Liver (tissue), 9 donors: ENCODE data around the gene TRIM8. TPM values are rescaled to one million over a fixed set of nuclear protein-coding genes. Genes with fewer than 3 reads are reported as not detected.
A peak's percentile ranks its signal among the peaks of the same experiment; 100 is the strongest.

Source experiments
- DNase-seq: peaks from one replicate; pipeline ENCODE4 v3.0.0-alpha.2; 2017; ENCODE audit warnings: low spot score
- H3K27ac ChIP-seq, 2 donors: one replicate each; pipeline ENCODE4 v1.7.0; 2013; ENCODE audit warnings: inconsistent platforms in 2 of 2, low read length in 2 of 2, control low read depth in 1 of 2, low read depth in 1 of 2, mild to moderate bottlenecking in 1 of 2
- H3K27me3 ChIP-seq, 4 donors: one replicate each; pipeline versions ENCODE4 v1.6.1 to v1.7.0; 2013; ENCODE audit warnings: low read length in 3 of 4, inconsistent platforms in 1 of 4, mild to moderate bottlenecking in 1 of 4, moderate library complexity in 1 of 4; ENCODE audit not compliant: control insufficient read depth in 4 of 4, insufficient read depth in 4 of 4
- H3K36me3 ChIP-seq, 4 donors: one replicate each; pipeline versions ENCODE4 v1.6.1 to v1.7.0; 2013; ENCODE audit warnings: low read length in 3 of 4, mild to moderate bottlenecking in 3 of 4, low read depth in 1 of 4, moderate library complexity in 1 of 4; ENCODE audit not compliant: control insufficient read depth in 4 of 4, insufficient read depth in 3 of 4
- H3K4me1 ChIP-seq, 4 donors: one replicate each; pipeline versions ENCODE4 v1.6.1 to v1.7.0; 2013; ENCODE audit warnings: low read length in 3 of 4, mild to moderate bottlenecking in 3 of 4, moderate library complexity in 1 of 4; ENCODE audit not compliant: control insufficient read depth in 4 of 4, insufficient read depth in 4 of 4
- H3K4me3 ChIP-seq, 3 donors: one replicate each; pipeline versions ENCODE4 v1.6.1 to v1.7.0; 2013; ENCODE audit warnings: low read length in 3 of 3, control low read depth in 1 of 3, low read depth in 1 of 3, mild to moderate bottlenecking in 1 of 3
- H3K9ac ChIP-seq, 2 donors: one replicate each; pipeline ENCODE4 v1.7.0; 2013; ENCODE audit warnings: low read length in 2 of 2, mild to moderate bottlenecking in 2 of 2, moderate library complexity in 2 of 2, control low read depth in 1 of 2, low read depth in 1 of 2
- H3K9me3 ChIP-seq, 4 donors: one replicate each; pipeline versions ENCODE4 v1.6.1 to v1.7.0; 2013; ENCODE audit warnings: low read length in 3 of 4; ENCODE audit not compliant: control insufficient read depth in 4 of 4
- GABPA ChIP-seq, 2 donors: IDR thresholded peaks in 1 of 2; conservative IDR thresholded peaks in 1 of 2; 2 replicates each; pipeline ENCODE4 v1.6.1; 2016; ENCODE audit warnings: antibody characterized with exemption in 2 of 2, mild to moderate bottlenecking in 1 of 2, moderate library complexity in 1 of 2
- HNF4A ChIP-seq, 2 donors: conservative IDR thresholded peaks; 2 replicates each; pipeline ENCODE4 v1.6.1; 2016; ENCODE audit warnings: antibody characterized with exemption in 2 of 2, mild to moderate bottlenecking in 2 of 2
- HNF4G ChIP-seq: IDR thresholded peaks from 2 replicates; pipeline ENCODE4 v1.6.1; 2016; ENCODE audit warnings: antibody characterized with exemption
- NR2F2 ChIP-seq: IDR thresholded peaks from 2 replicates; pipeline ENCODE4 v1.6.1; 2016; ENCODE audit warnings: antibody characterized with exemption
- RAD21 ChIP-seq, 2 donors: IDR thresholded peaks; 2 replicates each; pipeline ENCODE4 v1.6.1; 2016; ENCODE audit warnings: antibody characterized with exemption in 2 of 2, mild to moderate bottlenecking in 2 of 2
- RXRA ChIP-seq, 2 donors: IDR thresholded peaks; 2 replicates each; pipeline ENCODE4 v1.6.1; 2017 to 2018; ENCODE audit warnings: antibody characterized with exemption in 2 of 2, mild to moderate bottlenecking in 1 of 2
- SP1 ChIP-seq: IDR thresholded peaks from 2 replicates; pipeline ENCODE4 v1.6.1; 2018; ENCODE audit warnings: antibody characterized with exemption, mild to moderate bottlenecking
- TAF1 ChIP-seq: conservative IDR thresholded peaks from 2 replicates; pipeline ENCODE4 v1.6.1; 2016; ENCODE audit warnings: antibody characterized with exemption, mild to moderate bottlenecking
- YY1 ChIP-seq: IDR thresholded peaks from 2 replicates; pipeline ENCODE4 v1.6.1; 2016; ENCODE audit warnings: antibody characterized with exemption, mild to moderate bottlenecking
- WGBS: extraction: QIAGEN DNeasy Blood & Tissue Kit; methylation state at CpG from one replicate; pipeline ENCODE4 v1.1.7; 2013; 5-methylcytosine and 5-hydroxymethylcytosine counted together
- polyA plus RNA-seq, 2 donors: library from polyadenylated mRNA; stranded (reverse) in 1 of 2; unstranded in 1 of 2; fragments of 200-250 nt in 1 of 2; fragments of >200 nt in 1 of 2; fragmentation: Nextera tagmentation in 1 of 2; extraction: Ambion mirVana in 1 of 2; gene quantifications; one replicate each; pipeline versions ENCODE4 v1.2.1 to v1.2.3, GENCODE V29; 2013 to 2015
- total RNA-seq, 2 donors: library from RNA; depleted of rRNA; stranded (reverse); fragments of >200 nt; gene quantifications; one replicate each; pipeline ENCODE4 v1.2.3, GENCODE V29; 2014
- TF ChIP-seq, protein P1 (sequence below): IDR thresholded peaks from 2 replicates; pipeline ENCODE4 v1.6.1; 2016; ENCODE audit warnings: antibody characterized with exemption
- TF ChIP-seq, protein P2 (sequence below): fragments of 150-350 bp; IDR thresholded peaks from 2 replicates; pipeline ENCODE4 v1.5.1; 2017; ENCODE audit warnings: improper control_type of control experiment, low read depth, low read length; ENCODE audit not compliant: missing input control
- donor health status: healthy.
- donor health status: healthy.
- donor health status: healthy.
- donor health status: healthy.
- donor health status: healthy.

TRIM8 gene
- total and polyA plus RNA-seq, 4 donors = 15.8 to 45.3 (median 30.6) TPM

GRCh38 chr10:102635377-102635776, 8.9 kb upstream of the TRIM8 start:
- Histone ChIP-seq H3K4me3 (no peak overlapping the region), H3K27ac (no peak overlapping the region), H3K36me3 (peaks cover 0 to 3% (median 0%) of the 10 kb centered on the region in 4 donors), H3K9me3 (no peaks in the 10 kb centered on the region), H3K27me3 (no peaks in the 10 kb centered on the region), H3K4me1 (peaks cover 0 to 12% (median 6%) of the 10 kb centered on the region in 4 donors), H3K9ac (no peak overlapping the region)
- DNase-seq = no peak
- TF ChIP-seq GABPA (IDR thresholded peaks at IDR 0.05 in 1 of 2, conservative IDR thresholded peaks at IDR 0.05 in 1 of 2) (no peak), TAF1 (no peak), RXRA (IDR thresholded peaks at IDR 0.05) (no peak), HNF4G (no peak), HNF4A (conservative IDR thresholded peaks at IDR 0.05) (no peak)
- TF ChIP-seq, protein P1, sequence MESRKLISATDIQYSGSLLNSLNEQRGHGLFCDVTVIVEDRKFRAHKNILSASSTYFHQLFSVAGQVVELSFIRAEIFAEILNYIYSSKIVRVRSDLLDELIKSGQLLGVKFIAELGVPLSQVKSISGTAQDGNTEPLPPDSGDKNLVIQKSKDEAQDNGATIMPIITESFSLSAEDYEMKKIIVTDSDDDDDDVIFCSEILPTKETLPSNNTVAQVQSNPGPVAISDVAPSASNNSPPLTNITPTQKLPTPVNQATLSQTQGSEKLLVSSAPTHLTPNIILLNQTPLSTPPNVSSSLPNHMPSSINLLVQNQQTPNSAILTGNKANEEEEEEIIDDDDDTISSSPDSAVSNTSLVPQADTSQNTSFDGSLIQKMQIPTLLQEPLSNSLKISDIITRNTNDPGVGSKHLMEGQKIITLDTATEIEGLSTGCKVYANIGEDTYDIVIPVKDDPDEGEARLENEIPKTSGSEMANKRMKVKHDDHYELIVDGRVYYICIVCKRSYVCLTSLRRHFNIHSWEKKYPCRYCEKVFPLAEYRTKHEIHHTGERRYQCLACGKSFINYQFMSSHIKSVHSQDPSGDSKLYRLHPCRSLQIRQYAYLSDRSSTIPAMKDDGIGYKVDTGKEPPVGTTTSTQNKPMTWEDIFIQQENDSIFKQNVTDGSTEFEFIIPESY = no peak
- TF ChIP-seq, protein P2, sequence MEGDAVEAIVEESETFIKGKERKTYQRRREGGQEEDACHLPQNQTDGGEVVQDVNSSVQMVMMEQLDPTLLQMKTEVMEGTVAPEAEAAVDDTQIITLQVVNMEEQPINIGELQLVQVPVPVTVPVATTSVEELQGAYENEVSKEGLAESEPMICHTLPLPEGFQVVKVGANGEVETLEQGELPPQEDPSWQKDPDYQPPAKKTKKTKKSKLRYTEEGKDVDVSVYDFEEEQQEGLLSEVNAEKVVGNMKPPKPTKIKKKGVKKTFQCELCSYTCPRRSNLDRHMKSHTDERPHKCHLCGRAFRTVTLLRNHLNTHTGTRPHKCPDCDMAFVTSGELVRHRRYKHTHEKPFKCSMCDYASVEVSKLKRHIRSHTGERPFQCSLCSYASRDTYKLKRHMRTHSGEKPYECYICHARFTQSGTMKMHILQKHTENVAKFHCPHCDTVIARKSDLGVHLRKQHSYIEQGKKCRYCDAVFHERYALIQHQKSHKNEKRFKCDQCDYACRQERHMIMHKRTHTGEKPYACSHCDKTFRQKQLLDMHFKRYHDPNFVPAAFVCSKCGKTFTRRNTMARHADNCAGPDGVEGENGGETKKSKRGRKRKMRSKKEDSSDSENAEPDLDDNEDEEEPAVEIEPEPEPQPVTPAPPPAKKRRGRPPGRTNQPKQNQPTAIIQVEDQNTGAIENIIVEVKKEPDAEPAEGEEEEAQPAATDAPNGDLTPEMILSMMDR = no peak
- 68% methylated on average over 4 of the region's 4 CpGs for WGBS

- Histone ChIP-seq H3K4me3 (no peak overlapping the region), H3K36me3 (no peaks in the 10 kb centered on the region), H3K9me3 (no peaks in the 10 kb centered on the region), H3K27ac (no peak overlapping the region), H3K27me3 (no peaks in the 10 kb centered on the region), H3K9ac (no peak overlapping the region), H3K4me1 (peaks cover 0 to 6% (median 2%) of the 10 kb centered on the region in 4 donors)
- no peak for DNase-seq
- TF ChIP-seq RAD21 (IDR thresholded peaks at IDR 0.05) = no peak
- no peak for TF ChIP-seq YY1
- no peak for TF ChIP-seq NR2F2
- 19% methylated on average over 2 of the region's 2 CpGs for WGBS
These were observed 4.7 kb upstream of the TRIM8 start for GRCh38 chr10:102639537-102639936.

DNA sequence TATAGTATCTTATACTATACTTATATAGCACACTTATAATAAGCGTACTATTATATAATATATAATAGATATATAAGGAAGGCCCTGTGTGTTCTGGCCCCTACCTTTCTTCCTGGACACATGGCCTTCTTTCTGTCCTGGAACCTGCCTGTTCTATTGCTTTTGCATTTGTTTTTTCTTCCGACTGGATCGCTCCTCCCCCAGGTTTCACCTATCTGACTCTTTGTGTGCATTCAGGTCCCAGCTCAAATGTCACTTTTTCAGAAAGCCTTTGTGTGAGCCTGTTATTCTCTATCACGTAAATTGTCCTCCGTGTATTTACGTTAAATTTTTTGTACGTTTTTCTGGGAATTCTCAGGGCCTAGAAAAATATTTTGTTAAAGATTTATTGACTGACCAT, 2.9 kb upstream of the TRIM8 start:
- Histone ChIP-seq H3K9me3 (no peaks in the 10 kb centered on the region), H3K27ac (peak overlapping the region; percentile 84 to 94), H3K27me3 (no peaks in the 10 kb centered on the region), H3K4me1 (peaks cover 0 to 16% (median 4%) of the 10 kb centered on the region in 4 donors), H3K9ac (peak overlapping the region; percentile 42 to 86), H3K36me3 (no peaks in the 10 kb centered on the region), H3K4me3 (peak overlapping the region in 2 of 3 donors; percentile 67 to 93)
- TF ChIP-seq SP1 = no peak
- TF ChIP-seq RXRA (IDR thresholded peaks at IDR 0.05) = peak in 1 of 2 donors; percentile 1
- WGBS = 18% methylated on average over 7 of the region's 7 CpGs
- no peak for DNase-seq
